Panc1 (cell line): ENCODE results near the gene LY86. TPM values are rescaled to one million over a fixed set of nuclear protein-coding genes. Genes with fewer than 3 reads are reported as not detected.

Experiments used
- ATAC-seq: fragments of 200-7000 bp; cut with Tn5 transposase; 2 replicates; pipeline ENCODE4 v1.9.1; 2020; ENCODE audit warnings: mild to moderate bottlenecking, moderate library complexity
- BruUV-seq: library from RNA; stranded (reverse); fragments of 400-500 nt; replicated peaks from 2 replicates; lab custom pipeline; 2021; lab: Mats Ljungman, UMichigan
- CTCF ChIA-PET: fragments of 300-600 bp; sonication (Branson Sonifier 250); formaldehyde crosslinking; loops from one replicate; lab custom pipeline; 2022; ENCODE audit warnings: antibody characterized with exemption; lab: Charles Lee
- POLR2A ChIA-PET: fragments of 300-600 bp; sonication (Branson Sonifier 250); formaldehyde crosslinking; loops from one replicate; lab custom pipeline; 2022; ENCODE audit warnings: antibody characterized with exemption; lab: Charles Lee
- DNase-seq: peaks from one replicate; pipeline ENCODE4 v3.0.0-alpha.2; 2010; ENCODE audit warnings: low read depth, low spot score
- H3K27ac ChIP-seq: 2 replicates; pipeline ENCODE4 v1.5.1; 2011; ENCODE audit warnings: mild to moderate bottlenecking, low read length, inconsistent platforms
- H3K27me3 ChIP-seq: fragments of 200-500 bp; sonication (Bioruptor generic); 2 replicates; pipeline ENCODE4 v1.6.0; 2014; ENCODE audit warnings: low read length, inconsistent platforms; ENCODE audit not compliant: control insufficient read depth, insufficient read depth
- H3K36me3 ChIP-seq: fragments of 200-500 bp; sonication (Bioruptor generic); 2 replicates; pipeline ENCODE4 v1.5.1; 2014; ENCODE audit warnings: inconsistent platforms, mild to moderate bottlenecking, low read length, moderate library complexity; ENCODE audit not compliant: control insufficient read depth, insufficient read depth
- H3K4me1 ChIP-seq: 2 replicates; pipeline ENCODE4 v1.5.1; 2011; ENCODE audit warnings: inconsistent platforms, mild to moderate bottlenecking, low read length, moderate library complexity; ENCODE audit not compliant: control insufficient read depth, insufficient read depth
- H3K4me3 ChIP-seq, 2 experiments: 2 replicates each; pipeline ENCODE4 v1.5.1; 2011 to 2012; ENCODE audit warnings: low read depth in 2 of 2, low read length in 2 of 2, mild to moderate bottlenecking in 2 of 2, inconsistent platforms in 1 of 2, moderate library complexity in 1 of 2
- H3K9me3 ChIP-seq: fragments of 200-500 bp; sonication (Bioruptor generic); 2 replicates; pipeline ENCODE4 v1.5.1; 2014; ENCODE audit warnings: low read depth, mild to moderate bottlenecking, inconsistent platforms, low read length, moderate library complexity; ENCODE audit not compliant: control insufficient read depth, insufficient read depth
- POLR2AphosphoS5 ChIP-seq: IDR thresholded peaks from 2 replicates; pipeline ENCODE4 v1.6.1; 2012; ENCODE audit warnings: mild to moderate bottlenecking, low read depth, low read length, moderate library complexity
- SIN3A ChIP-seq: IDR thresholded peaks from 2 replicates; pipeline ENCODE4 v1.6.1; 2012; ENCODE audit warnings: low read depth, mild to moderate bottlenecking, low read length, moderate library complexity, borderline replicate concordance; ENCODE audit not compliant: insufficient read depth
- TCF7L2 ChIP-seq: IDR thresholded peaks from 2 replicates; pipeline ENCODE4 v1.6.1; 2011; ENCODE audit warnings: mild to moderate bottlenecking, low read depth, low read length, inconsistent platforms
- in situ Hi-C: cut with HindIII; loops from 2 replicates; pipeline ENCODE4 v1.10.0; 2016; ENCODE audit warnings: low sequenced_read_pairs, low pct_unique_long_range_greater_than_20kb
- intact Hi-C: fragments of 100-400 bp; cut with micrococcal nuclease; formaldehyde crosslinking; loops from one replicate; pipeline ENCODE4 v1.10.0; 2022; ENCODE audit not compliant: unreplicated experiment
- total RNA-seq: library from RNA; stranded (reverse); gene quantifications from one replicate; pipeline ENCODE4 v1.2.1, GENCODE V29; 2021; ENCODE audit not compliant: unreplicated experiment
- TF ChIP-seq, protein P1 (sequence below), 2 experiments: IDR thresholded peaks; 2 replicates each; pipeline ENCODE4 v1.6.1; 2011 to 2012; ENCODE audit warnings: low read depth in 2 of 2, control low read depth in 1 of 2, low read length in 1 of 2, mild to moderate bottlenecking in 1 of 2, moderate library complexity in 1 of 2; ENCODE audit not compliant: insufficient read depth in 1 of 2
- TF ChIP-seq, protein P2 (sequence below): fragments of 450-650 bp; IDR thresholded peaks from 2 replicates; pipeline ENCODE4 v1.5.1; 2017; ENCODE audit warnings: mild to moderate bottlenecking

The LY86 gene
- total RNA-seq, 1 experiment from 2014 or later: not detected

DNA sequence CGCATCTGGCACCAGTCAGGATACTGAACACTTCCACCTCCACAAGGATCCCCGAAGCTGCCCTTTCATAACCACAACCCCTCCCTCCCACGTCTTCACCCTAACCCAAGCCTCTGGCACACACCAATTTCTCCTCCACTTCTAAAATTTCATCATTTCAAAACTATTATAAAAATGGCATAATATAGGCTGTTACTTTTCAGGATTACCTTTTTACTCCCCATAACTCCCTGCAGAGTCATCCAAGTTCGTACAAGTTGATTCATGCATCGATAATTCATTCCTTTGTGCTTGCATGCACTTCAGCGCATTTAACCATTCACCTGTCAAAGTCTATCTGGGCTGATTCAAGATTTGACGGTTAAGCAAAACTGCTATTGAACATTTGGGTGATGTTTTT is 30.6 kb upstream of the LY86 start:
- TF ChIP-seq, protein P1, sequence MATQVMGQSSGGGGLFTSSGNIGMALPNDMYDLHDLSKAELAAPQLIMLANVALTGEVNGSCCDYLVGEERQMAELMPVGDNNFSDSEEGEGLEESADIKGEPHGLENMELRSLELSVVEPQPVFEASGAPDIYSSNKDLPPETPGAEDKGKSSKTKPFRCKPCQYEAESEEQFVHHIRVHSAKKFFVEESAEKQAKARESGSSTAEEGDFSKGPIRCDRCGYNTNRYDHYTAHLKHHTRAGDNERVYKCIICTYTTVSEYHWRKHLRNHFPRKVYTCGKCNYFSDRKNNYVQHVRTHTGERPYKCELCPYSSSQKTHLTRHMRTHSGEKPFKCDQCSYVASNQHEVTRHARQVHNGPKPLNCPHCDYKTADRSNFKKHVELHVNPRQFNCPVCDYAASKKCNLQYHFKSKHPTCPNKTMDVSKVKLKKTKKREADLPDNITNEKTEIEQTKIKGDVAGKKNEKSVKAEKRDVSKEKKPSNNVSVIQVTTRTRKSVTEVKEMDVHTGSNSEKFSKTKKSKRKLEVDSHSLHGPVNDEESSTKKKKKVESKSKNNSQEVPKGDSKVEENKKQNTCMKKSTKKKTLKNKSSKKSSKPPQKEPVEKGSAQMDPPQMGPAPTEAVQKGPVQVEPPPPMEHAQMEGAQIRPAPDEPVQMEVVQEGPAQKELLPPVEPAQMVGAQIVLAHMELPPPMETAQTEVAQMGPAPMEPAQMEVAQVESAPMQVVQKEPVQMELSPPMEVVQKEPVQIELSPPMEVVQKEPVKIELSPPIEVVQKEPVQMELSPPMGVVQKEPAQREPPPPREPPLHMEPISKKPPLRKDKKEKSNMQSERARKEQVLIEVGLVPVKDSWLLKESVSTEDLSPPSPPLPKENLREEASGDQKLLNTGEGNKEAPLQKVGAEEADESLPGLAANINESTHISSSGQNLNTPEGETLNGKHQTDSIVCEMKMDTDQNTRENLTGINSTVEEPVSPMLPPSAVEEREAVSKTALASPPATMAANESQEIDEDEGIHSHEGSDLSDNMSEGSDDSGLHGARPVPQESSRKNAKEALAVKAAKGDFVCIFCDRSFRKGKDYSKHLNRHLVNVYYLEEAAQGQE (IDR thresholded peaks at IDR 0.05; ENCODE audit: insufficient read depth in 1 of 2, low read depth in 2 of 2, low read length in 1 of 2): no peak
- BruUV-seq: no TSS peak
- H3K27ac ChIP-seq: no peak overlapping the region
- ATAC-seq (no peak), DNase-seq (no peak)
- H3K36me3 ChIP-seq: no peaks in the 10 kb centered on the region
- POLR2A ChIA-PET: no interaction called here
- H3K27me3 ChIP-seq: peaks cover 15% of the 10 kb centered on the region; the same call in 1 of the 2 replicates
- CTCF ChIA-PET: no interaction called here
- in situ Hi-C loops: no loop called here
- no peaks in the 10 kb centered on the region for H3K9me3 ChIP-seq
- intact Hi-C loops: loop anchor here (5.0 kb wide), 1 partner anchor 679 kb away; no protein-coding TSS in a partner anchor
- H3K4me3 ChIP-seq: no peak overlapping the region
- no peaks in the 10 kb centered on the region for H3K4me1 ChIP-seq

DNA sequence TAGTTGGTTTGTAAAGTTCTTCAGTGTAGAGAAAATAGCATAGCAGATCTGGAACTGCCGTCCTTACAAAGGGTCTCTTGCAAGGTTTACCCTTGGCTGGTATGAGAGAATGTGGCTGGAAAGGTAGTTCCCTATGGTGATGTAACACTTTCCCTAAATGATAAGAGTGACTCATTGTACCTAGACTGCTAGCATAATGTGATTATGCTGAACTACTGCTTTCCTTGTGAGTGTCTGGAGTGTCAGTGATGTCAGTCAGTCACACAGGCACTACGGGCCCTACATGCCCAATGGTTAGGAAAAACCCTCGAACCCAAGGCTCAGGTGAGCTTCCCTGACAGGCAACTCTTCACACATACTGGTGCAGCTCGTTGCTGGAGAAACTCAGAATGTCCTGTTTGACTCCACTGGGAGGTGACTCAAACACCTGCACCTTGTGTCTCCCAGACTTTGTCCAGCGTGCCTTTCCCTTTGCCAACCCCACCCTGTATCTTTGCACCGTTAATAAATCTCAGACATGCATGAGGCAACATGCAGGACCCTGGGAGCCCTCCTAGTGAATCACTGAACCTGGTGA is 28.4 kb upstream of the LY86 start:
- TF ChIP-seq TCF7L2: no peak
- no peak for TF ChIP-seq POLR2AphosphoS5
- TF ChIP-seq, protein P1 (IDR thresholded peaks at IDR 0.05; ENCODE audit: insufficient read depth in 1 of 2, low read depth in 2 of 2, low read length in 1 of 2): no peak
- TF ChIP-seq, protein P2, sequence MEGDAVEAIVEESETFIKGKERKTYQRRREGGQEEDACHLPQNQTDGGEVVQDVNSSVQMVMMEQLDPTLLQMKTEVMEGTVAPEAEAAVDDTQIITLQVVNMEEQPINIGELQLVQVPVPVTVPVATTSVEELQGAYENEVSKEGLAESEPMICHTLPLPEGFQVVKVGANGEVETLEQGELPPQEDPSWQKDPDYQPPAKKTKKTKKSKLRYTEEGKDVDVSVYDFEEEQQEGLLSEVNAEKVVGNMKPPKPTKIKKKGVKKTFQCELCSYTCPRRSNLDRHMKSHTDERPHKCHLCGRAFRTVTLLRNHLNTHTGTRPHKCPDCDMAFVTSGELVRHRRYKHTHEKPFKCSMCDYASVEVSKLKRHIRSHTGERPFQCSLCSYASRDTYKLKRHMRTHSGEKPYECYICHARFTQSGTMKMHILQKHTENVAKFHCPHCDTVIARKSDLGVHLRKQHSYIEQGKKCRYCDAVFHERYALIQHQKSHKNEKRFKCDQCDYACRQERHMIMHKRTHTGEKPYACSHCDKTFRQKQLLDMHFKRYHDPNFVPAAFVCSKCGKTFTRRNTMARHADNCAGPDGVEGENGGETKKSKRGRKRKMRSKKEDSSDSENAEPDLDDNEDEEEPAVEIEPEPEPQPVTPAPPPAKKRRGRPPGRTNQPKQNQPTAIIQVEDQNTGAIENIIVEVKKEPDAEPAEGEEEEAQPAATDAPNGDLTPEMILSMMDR: no peak
- TF ChIP-seq SIN3A: no peak
- Histone ChIP-seq H3K27ac (no peak overlapping the region), H3K27me3 (peaks cover 11% of the 10 kb centered on the region; the same call in 1 of the 2 replicates), H3K36me3 (no peaks in the 10 kb centered on the region), H3K9me3 (no peaks in the 10 kb centered on the region), H3K4me1 (no peaks in the 10 kb centered on the region), H3K4me3 (no peak overlapping the region)
- intact Hi-C loops: loop anchor here (5.0 kb wide), 1 partner anchor 677 kb away; no protein-coding TSS in a partner anchor
- BruUV-seq: no TSS peak
- DNase-seq: no peak
- no peak for ATAC-seq
- ChIA-PET POLR2A (interaction anchor here (0.6 kb wide), 1 partner anchor 880 kb away, joined by 8 read pairs; no protein-coding TSS in a partner anchor), CTCF (no interaction called here)
- in situ Hi-C loops: no loop called here
